ENCODE measurements around the gene TSSK6. TPM values are rescaled to one million over a fixed set of nuclear protein-coding genes. Genes with fewer than 3 reads are reported as not detected.

Gene TSSK6
- total RNA-seq, 1 experiment from 2014 or later: 4.5 TPM

- DNase-seq: no peak
- Histone ChIP-seq H3K27ac (ENCODE audit: low read length) (no peak overlapping the region), H3K79me2 (ENCODE audit: low read length) (no peaks in the 10 kb centered on the region), H3K9me2 (replicated peaks; ENCODE audit: low read length) (no peaks in the 10 kb centered on the region), H4K20me1 (ENCODE audit: low read length) (no peaks in the 10 kb centered on the region), H3K36me3 (ENCODE audit: low read depth, low read length) (no peaks in the 10 kb centered on the region), H3K4me3 (ENCODE audit: low read length) (no peak overlapping the region), H3K4me1 (ENCODE audit: insufficient read depth, low read length) (no peaks in the 10 kb centered on the region), H3K9ac (ENCODE audit: low read length) (no peak overlapping the region), H2AFZ (ENCODE audit: low read length) (no peak overlapping the region), H3K9me3 (ENCODE audit: low read length) (no peaks in the 10 kb centered on the region), H3K4me2 (ENCODE audit: low read length) (no peak overlapping the region), H3K27me3 (ENCODE audit: low read length) (no peaks in the 10 kb centered on the region), H3F3A (ENCODE audit: low read length, unreplicated experiment) (no peaks in the 10 kb centered on the region)
- ATAC-seq: no peak
- POLR2A ChIA-PET (ENCODE audit: unreplicated experiment): no interaction called here
- intact Hi-C loops (cut with micrococcal nuclease): loop anchor here (5.0 kb wide), 1 partner anchor 92 kb away; the partner anchor contains the start of gene GMIP
- CTCF ChIA-PET: no interaction called here
- TF ChIP-seq EZH2phosphoT487 (IDR thresholded peaks at IDR 0.05; ENCODE audit: borderline replicate concordance, low read length): no peak
- no peak for TF ChIP-seq CTCF (conservative IDR thresholded peaks at IDR 0.05; ENCODE audit: low read depth, low read length)
- BruUV-seq (replicated peaks): no TSS peak
Measured at GRCh38 chr19:19549804-19550464, 34.6 kb upstream of the TSSK6 start.

GRCh38 chr19:19548915-19549759, 33.8 kb upstream of the TSSK6 start:
- Histone ChIP-seq H2AFZ (ENCODE audit: low read length) (no peak overlapping the region), H3K36me3 (ENCODE audit: low read depth, low read length) (no peaks in the 10 kb centered on the region), H3K9me3 (ENCODE audit: low read length) (no peaks in the 10 kb centered on the region), H3K79me2 (ENCODE audit: low read length) (no peaks in the 10 kb centered on the region), H3K27ac (ENCODE audit: low read length) (no peak overlapping the region), H4K20me1 (ENCODE audit: low read length) (no peaks in the 10 kb centered on the region), H3K9ac (ENCODE audit: low read length) (no peak overlapping the region), H3K4me3 (ENCODE audit: low read length) (no peak overlapping the region), H3K9me2 (replicated peaks; ENCODE audit: low read length) (no peaks in the 10 kb centered on the region), H3F3A (ENCODE audit: low read length, unreplicated experiment) (no peaks in the 10 kb centered on the region), H3K27me3 (ENCODE audit: low read length) (no peaks in the 10 kb centered on the region), H3K4me2 (ENCODE audit: low read length) (no peak overlapping the region), H3K4me1 (ENCODE audit: insufficient read depth, low read length) (no peaks in the 10 kb centered on the region)
- CTCF ChIA-PET: no interaction called here
- BruUV-seq (replicated peaks): no TSS peak
- no peak for TF ChIP-seq CTCF (conservative IDR thresholded peaks at IDR 0.05; ENCODE audit: low read depth, low read length)
- no peak for TF ChIP-seq EZH2phosphoT487 (IDR thresholded peaks at IDR 0.05; ENCODE audit: borderline replicate concordance, low read length)
- no peak for TF ChIP-seq EZH2 (IDR thresholded peaks at IDR 0.05; ENCODE audit: low read length, unreplicated experiment)
- intact Hi-C loops (cut with micrococcal nuclease): no loop called here
- POLR2A ChIA-PET (ENCODE audit: unreplicated experiment): no interaction called here
- DNase-seq (no peak), ATAC-seq (no peak)

Measured in PC-3 (cell line).